ENCODE measurements around the gene C18orf32. TPM values are rescaled to one million over a fixed set of nuclear protein-coding genes. Genes with fewer than 3 reads are reported as not detected.

C18orf32 gene
- total and polyA plus RNA-seq, 2 of the 13 experiments (the other 11 are each of a cell fraction or from before 2014, with no cell fraction given) = 17.6 to 20.6 TPM

DNA sequence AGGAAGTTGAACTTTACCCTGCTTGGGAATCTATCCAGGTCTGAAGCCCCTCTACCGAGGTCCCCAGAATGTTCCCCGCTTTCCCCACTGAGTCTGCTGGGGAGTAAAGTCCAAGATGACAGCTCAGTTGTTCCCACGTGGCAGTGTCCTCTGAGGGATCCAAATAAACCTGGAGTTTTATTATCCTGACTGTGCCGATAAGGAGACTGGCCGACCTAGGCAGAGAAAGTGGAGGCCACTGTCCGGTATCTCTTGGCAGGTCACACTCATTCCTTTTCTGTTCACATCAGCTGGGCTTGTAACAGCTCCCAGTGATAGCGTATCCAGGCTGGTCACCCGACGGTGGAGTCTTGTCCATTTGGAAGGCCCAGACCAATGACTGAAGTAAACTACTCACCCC is 27.5 kb upstream of the C18orf32 start:
- in situ Hi-C loops (cut with HindIII; ENCODE audit: extremely low pct_ligation_motif_present, low pct_unique_long_range_greater_than_20kb) (loop anchor here (5.0 kb wide), 1 partner anchor 343 kb away; no protein-coding TSS in a partner anchor), intact Hi-C loops (cut with micrococcal nuclease; ENCODE audit: unreplicated experiment) (loop anchor here (10.0 kb wide), 1 partner anchor 220 kb away; no protein-coding TSS in a partner anchor)
- ChIA-PET POLR2A (no interaction called here), CTCF (ENCODE audit: low intra/inter-chr PET ratio, low total read pairs) (no interaction called here)
- Histone ChIP-seq H3K27me3 (ENCODE audit: control insufficient read depth in 1 of 2, insufficient read depth in 2 of 2, low read length in 2 of 2) (peaks cover 2 to 7% of the 10 kb centered on the region in 2 experiments; a peak in 2 of 5 replicates), H3K27ac (ENCODE audit: extremely low read length, insufficient read depth, low read length) (no peak overlapping the region), H3K4me2 (ENCODE audit: low read depth, low read length) (peak overlapping the region; percentile 70), H3K9me3 (ENCODE audit: low read length) (no peaks in the 10 kb centered on the region), H4K20me1 (ENCODE audit: insufficient read depth, low read length) (no peaks in the 10 kb centered on the region), H2AFZ (ENCODE audit: low read length) (peak overlapping the region; percentile 51), H3K9ac (ENCODE audit: insufficient read depth, low read depth, low read length) (no peak overlapping the region), H3K79me2 (ENCODE audit: insufficient read depth, low read length) (no peaks in the 10 kb centered on the region), H3K4me1 (ENCODE audit: insufficient read depth, low read length) (peaks cover 13% of the 10 kb centered on the region), H3K36me3 (replicated peaks in 1 of 2; ENCODE audit: control insufficient read depth in 1 of 2, insufficient read depth in 2 of 2, low read length in 2 of 2) (no peaks in the 10 kb centered on the region), H3K4me3 (replicated peaks in 1 of 3; ENCODE audit: insufficient read depth in 1 of 3, low read depth in 2 of 3, low read length in 3 of 3) (peak overlapping the region in 2 of 3 experiments; percentile 23 to 48; a peak in 3 of 6 replicates)
- ATAC-seq = peak; percentile 75
- no TSS peak for BruUV-seq (replicated peaks)
- FAIRE-seq = no peak
- DNase-seq (ENCODE audit: low spot score) = peak; percentile 45
- 0% methylated on average over 9 of the region's 9 CpGs for WGBS (ENCODE audit: low lambda C conversion rate)
- peak; percentile 46; the same call in 1 of the 2 replicates for TF ChIP-seq HNF4G (IDR thresholded peaks at IDR 0.05; ENCODE audit: borderline replicate concordance, low read depth, low read length)
- TF ChIP-seq HNF4G (CRISPR knock-in tag; IDR thresholded peaks at IDR 0.05; ENCODE audit: borderline replicate concordance, low read depth) = no peak
- no peak for TF ChIP-seq ZNF367 (CRISPR knock-in tag; IDR thresholded peaks at IDR 0.05; ENCODE audit: borderline replicate concordance)
- TF ChIP-seq, protein P1, sequence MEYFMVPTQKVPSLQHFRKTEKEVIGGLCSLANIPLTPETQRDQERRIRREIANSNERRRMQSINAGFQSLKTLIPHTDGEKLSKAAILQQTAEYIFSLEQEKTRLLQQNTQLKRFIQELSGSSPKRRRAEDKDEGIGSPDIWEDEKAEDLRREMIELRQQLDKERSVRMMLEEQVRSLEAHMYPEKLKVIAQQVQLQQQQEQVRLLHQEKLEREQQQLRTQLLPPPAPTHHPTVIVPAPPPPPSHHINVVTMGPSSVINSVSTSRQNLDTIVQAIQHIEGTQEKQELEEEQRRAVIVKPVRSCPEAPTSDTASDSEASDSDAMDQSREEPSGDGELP (IDR thresholded peaks at IDR 0.05; ENCODE audit: borderline replicate concordance, low read depth) = peak; percentile 29; the same call in 1 of the 2 replicates
- TF ChIP-seq, protein P2, sequence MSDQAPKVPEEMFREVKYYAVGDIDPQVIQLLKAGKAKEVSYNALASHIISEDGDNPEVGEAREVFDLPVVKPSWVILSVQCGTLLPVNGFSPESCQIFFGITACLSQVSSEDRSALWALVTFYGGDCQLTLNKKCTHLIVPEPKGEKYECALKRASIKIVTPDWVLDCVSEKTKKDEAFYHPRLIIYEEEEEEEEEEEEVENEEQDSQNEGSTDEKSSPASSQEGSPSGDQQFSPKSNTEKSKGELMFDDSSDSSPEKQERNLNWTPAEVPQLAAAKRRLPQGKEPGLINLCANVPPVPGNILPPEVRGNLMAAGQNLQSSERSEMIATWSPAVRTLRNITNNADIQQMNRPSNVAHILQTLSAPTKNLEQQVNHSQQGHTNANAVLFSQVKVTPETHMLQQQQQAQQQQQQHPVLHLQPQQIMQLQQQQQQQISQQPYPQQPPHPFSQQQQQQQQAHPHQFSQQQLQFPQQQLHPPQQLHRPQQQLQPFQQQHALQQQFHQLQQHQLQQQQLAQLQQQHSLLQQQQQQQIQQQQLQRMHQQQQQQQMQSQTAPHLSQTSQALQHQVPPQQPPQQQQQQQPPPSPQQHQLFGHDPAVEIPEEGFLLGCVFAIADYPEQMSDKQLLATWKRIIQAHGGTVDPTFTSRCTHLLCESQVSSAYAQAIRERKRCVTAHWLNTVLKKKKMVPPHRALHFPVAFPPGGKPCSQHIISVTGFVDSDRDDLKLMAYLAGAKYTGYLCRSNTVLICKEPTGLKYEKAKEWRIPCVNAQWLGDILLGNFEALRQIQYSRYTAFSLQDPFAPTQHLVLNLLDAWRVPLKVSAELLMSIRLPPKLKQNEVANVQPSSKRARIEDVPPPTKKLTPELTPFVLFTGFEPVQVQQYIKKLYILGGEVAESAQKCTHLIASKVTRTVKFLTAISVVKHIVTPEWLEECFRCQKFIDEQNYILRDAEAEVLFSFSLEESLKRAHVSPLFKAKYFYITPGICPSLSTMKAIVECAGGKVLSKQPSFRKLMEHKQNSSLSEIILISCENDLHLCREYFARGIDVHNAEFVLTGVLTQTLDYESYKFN (CRISPR knock-in tag; conservative IDR thresholded peaks at IDR 0.05) = 0 out of 2 replicates have a peak, but pooled peaks have one; percentile 17
- TF ChIP-seq SAP130 (CRISPR knock-in tag; IDR thresholded peaks at IDR 0.05; ENCODE audit: low read depth) = 0 out of 2 replicates have a peak, but pooled peaks have one; percentile 30
- TF ChIP-seq, protein P3, sequence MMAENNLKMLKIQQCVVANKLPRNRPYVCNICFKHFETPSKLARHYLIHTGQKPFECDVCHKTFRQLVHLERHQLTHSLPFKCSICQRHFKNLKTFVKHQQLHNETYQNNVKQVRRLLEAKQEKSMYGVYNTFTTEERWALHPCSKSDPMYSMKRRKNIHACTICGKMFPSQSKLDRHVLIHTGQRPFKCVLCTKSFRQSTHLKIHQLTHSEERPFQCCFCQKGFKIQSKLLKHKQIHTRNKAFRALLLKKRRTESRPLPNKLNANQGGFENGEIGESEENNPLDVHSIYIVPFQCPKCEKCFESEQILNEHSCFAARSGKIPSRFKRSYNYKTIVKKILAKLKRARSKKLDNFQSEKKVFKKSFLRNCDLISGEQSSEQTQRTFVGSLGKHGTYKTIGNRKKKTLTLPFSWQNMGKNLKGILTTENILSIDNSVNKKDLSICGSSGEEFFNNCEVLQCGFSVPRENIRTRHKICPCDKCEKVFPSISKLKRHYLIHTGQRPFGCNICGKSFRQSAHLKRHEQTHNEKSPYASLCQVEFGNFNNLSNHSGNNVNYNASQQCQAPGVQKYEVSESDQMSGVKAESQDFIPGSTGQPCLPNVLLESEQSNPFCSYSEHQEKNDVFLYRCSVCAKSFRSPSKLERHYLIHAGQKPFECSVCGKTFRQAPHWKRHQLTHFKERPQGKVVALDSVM (CRISPR knock-in tag; IDR thresholded peaks at IDR 0.05) = peak; percentile 22; the same call in 1 of the 2 replicates
- no peak for TF ChIP-seq ZNF577 (CRISPR knock-in tag; IDR thresholded peaks at IDR 0.05; ENCODE audit: borderline replicate concordance, low read depth)
- TF ChIP-seq ZNF501 (CRISPR knock-in tag; IDR thresholded peaks at IDR 0.05) = no peak
- peak; percentile 48 for TF ChIP-seq HNF4A (CRISPR knock-in tag; IDR thresholded peaks at IDR 0.05)
- TF ChIP-seq ZNF383 (CRISPR knock-in tag; IDR thresholded peaks at IDR 0.05; ENCODE audit: borderline replicate concordance) = no peak
- TF ChIP-seq GATAD2A (CRISPR knock-in tag; IDR thresholded peaks at IDR 0.05) = peak; percentile 45
- 0 out of 2 replicates have a peak, but pooled peaks have one; percentile 15 for TF ChIP-seq MED1 (CRISPR knock-in tag; IDR thresholded peaks at IDR 0.05)
- TF ChIP-seq YEATS4 (CRISPR knock-in tag; IDR thresholded peaks at IDR 0.05; ENCODE audit: borderline replicate concordance) = peak; percentile 57; the same call in 1 of the 2 replicates
- 0 out of 2 replicates have a peak, but pooled peaks have one; percentile 23 for TF ChIP-seq SALL1 (CRISPR knock-in tag; IDR thresholded peaks at IDR 0.05)
- TF ChIP-seq, protein P4, sequence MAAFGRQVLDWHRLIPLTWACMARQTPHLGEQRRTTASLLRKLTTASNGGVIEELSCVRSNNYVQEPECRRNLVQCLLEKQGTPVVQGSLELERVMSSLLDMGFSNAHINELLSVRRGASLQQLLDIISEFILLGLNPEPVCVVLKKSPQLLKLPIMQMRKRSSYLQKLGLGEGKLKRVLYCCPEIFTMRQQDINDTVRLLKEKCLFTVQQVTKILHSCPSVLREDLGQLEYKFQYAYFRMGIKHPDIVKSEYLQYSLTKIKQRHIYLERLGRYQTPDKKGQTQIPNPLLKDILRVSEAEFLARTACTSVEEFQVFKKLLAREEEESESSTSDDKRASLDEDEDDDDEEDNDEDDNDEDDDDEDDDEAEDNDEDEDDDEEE (CRISPR knock-in tag; IDR thresholded peaks at IDR 0.05) = no peak
- TF ChIP-seq, protein P5, sequence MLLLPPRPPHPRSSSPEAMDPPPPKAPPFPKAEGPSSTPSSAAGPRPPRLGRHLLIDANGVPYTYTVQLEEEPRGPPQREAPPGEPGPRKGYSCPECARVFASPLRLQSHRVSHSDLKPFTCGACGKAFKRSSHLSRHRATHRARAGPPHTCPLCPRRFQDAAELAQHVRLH (CRISPR knock-in tag; IDR thresholded peaks at IDR 0.05; ENCODE audit: borderline replicate concordance, low read depth) = 0 out of 2 replicates have a peak, but pooled peaks have one; percentile 31

Measured in HepG2 (cell line).